Activated CD4-positive, CD25-positive, alpha-beta regulatory T cell (primary cell): Measurements from ENCODE around the gene DRG2.

ENCODE experiments used
- DNase-seq, 4 experiments: peaks; one replicate each; lab custom pipeline; 2025; lab: John Stamatoyannopoulos, UW

The DRG2 gene

GRCh38 chr17:18074566-18075272, 13.0 kb upstream of the DRG2 start:
- DNase-seq, result no peak

DNA sequence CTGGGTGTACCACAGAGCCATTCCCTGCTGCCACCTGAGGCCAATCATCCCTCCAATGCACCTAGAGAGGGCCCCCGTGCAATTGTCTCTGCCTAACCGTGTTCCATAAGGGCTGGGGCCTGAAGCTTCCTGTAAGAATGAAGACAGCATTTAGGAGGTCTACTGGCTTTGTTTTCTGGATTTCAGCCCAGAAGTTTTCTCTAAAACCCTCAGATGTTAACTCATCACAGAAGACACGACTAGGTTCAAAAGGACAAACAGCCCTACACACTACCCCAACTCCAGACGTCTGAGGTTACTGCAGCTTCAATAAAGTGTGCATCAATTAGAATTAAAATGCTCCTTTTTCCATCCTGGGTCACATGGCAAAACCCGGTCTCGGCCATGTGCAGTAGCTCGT, 10.8 kb upstream of the DRG2 start:
- DNase-seq, result no peak

- no peak for DNase-seq
Observed at GRCh38 chr17:18079543-18079942, 8.2 kb upstream of the DRG2 start.

GRCh38 chr17:18084256-18084655, 3.5 kb upstream of the DRG2 start:
- no peak for DNase-seq

DNA sequence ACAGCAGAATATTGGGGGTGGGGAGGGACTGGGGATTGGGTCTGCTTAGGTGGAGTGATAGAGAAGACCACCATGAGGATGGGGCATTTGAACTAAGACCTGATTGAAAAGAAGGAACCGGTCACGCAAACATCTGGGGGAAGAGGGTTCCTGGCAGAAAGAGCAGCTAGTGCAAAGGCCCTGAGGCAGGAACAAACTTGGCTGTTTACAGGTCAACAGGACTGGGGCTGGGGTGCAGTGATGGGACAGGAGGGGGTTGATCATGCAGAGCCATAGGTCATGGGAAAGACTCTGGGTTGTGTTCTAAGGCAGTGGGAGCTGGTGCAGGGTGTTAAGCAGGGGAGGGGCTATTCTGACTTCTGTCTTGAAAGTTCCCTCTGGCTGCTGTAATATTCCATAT, 1.9 kb downstream of the DRG2 start:
- no peak for DNase-seq

DNA sequence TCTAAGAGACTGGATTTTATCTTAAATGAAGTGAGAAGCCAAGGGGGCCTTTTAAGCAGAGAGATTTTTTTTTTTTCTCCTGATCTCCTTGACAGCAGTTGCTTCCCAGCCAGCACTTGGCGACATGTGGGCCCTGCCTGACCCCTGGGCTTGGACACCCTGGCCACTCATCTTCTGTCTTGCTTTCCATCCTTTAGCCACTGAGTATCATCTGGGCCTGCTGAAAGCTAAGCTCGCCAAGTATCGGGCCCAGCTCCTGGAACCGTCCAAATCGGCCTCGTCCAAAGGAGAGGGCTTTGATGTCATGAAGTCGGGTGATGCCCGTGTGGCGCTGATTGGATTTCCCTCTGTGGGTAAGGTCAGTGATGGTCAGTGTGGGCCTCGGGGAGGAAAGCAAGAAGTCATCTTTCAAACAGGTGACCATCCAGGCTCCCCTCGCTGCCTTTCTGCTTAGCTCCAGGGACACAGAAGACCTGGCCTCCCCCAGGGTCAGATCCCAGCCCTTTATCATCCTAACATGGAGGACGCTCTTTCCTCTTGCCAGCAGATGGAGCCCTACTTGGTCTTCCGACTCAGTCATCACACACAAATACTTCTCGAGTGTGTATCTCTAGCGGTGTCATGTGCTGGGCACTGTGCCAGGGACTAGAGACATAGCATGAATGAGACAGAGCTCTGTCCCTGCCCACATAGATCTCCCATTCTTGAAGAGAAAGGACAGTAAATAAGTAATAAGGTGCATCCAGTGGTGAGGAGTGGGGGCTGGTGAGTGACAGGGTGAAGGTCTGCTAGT, 6.1 kb downstream of the DRG2 start:
- DNase-seq, result no peak

DNA sequence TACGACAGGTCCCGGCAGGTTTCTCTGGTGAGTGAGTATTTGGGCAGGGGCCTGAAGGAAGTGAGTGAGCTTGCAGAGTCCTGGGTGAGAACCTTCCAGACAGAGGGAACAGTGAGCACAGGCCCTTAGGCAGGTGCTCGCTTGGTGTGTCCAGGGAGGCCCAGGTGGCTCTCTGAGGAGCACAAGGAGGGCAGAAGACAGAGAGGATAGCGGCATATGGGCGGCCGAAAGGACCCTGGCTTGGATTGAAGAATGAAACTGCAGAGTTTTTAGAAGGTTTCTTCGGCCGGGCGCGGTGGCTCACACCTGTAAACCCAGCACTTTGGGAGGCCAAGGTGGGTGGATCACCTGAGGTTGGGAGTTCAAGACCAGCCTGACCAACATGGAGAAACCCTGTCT, 6.7 kb downstream of the DRG2 start:
- no peak for DNase-seq

GRCh38 chr17:18099516-18099915, 11.8 kb downstream of the DRG2 start:
- DNase-seq, result no peak

DNA sequence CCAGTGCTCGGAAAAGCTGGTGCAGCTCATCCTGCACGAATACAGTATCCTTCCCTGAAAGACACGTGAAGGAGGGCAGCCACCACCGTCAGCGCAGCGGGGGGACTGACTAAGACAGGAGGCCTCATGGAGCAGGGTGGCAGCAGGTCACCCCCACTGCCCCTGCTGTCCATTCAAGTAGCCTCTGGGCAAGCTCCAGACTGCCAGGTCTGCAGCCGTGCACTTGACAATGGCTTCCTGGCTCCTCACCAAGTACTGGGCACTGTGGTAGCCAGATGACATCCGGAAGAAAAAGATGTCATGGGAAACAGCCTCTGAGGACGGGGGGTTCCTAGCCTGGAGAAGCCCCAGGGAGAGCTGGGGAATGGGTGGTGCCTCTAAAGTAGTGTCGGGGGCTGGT, 12.9 kb downstream of the DRG2 start:
- no peak for DNase-seq

DNA sequence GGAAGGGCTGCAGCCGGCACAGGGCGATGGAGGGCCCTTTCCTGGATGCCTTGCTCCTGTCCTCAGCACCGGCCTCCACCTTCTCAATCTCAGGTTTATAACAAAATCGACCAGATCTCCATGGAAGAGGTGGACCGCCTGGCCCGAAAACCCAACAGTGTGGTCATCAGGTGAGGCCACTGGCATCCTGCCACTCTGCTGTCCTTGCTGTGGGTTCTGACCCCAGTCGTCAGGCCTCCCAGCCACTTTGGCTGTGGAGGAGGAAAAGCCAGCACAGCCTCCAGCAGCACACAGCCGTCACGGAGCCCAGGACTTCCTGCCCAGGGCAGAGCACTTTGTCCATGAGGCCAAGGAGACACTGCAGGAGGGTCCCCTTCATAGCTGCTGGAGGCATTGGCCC, 14.1 kb downstream of the DRG2 start:
- DNase-seq, result no peak

GRCh38 chr17:18102640-18103039, 14.9 kb downstream of the DRG2 start:
- no peak for DNase-seq

DNA sequence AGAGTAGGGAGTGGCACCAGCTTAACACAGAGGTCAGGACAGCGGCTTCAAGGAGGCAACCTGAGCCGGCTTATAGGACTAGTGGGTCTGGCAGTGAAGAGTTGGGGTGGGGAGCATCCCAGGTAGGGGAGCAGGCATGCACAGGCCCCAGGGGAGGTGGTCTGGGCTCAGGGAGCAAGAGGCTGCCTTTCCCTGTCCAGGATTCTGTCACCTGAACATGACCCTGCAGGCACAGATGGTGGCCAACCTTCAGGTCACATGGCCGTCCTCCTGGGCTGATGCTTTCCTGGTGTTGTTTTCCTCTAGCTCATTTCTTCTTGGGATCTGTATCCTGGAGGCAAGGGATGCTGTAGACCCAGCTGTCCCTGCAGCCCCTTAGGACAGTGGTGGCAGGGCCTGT, 17.3 kb downstream of the DRG2 start:
- DNase-seq, result no peak

- DNase-seq, result no peak
Observed at GRCh38 chr17:18105595-18105994, 17.8 kb downstream of the DRG2 start.

- DNase-seq, result no peak
Observed at GRCh38 chr17:18106211-18106610, 18.5 kb downstream of the DRG2 start.

DNA sequence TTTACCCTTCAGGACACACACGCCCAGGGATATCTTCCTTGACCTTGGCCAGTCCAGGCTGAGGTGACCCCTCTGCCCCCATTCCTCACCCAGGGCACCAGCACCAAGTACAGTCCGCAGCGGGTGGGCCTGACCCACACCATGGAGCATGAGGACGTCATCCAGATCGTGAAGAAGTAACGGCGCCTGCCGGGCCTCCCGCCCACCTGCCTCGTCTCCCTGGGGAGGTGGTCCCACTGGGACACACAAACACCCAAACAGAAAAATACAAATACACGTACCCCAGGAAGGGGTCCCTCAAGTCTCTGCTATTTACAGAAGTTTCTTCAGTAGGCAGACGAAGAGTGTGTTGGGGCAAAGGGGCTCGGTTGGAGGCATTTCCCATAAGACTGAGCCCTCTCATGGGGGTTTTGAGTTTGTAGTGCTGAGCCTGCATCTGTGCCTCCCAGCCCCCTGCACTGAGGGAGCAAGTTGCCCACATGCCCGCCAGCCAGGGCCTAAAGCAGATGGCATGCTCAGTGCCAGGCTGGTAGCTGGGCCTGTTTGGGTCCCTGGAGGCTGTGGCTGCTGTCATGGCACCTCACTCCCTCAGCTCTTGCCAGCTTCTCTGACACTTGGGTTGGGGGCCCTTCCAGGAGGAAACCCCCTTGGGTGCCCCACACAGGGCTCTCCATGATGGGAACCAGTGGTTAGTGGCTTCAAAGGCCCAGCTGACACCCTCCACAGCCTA, 19.5 kb downstream of the DRG2 start:
- DNase-seq, result no peak

GRCh38 chr17:18107971-18108370, 20.2 kb downstream of the DRG2 start:
- no peak for DNase-seq

DNA sequence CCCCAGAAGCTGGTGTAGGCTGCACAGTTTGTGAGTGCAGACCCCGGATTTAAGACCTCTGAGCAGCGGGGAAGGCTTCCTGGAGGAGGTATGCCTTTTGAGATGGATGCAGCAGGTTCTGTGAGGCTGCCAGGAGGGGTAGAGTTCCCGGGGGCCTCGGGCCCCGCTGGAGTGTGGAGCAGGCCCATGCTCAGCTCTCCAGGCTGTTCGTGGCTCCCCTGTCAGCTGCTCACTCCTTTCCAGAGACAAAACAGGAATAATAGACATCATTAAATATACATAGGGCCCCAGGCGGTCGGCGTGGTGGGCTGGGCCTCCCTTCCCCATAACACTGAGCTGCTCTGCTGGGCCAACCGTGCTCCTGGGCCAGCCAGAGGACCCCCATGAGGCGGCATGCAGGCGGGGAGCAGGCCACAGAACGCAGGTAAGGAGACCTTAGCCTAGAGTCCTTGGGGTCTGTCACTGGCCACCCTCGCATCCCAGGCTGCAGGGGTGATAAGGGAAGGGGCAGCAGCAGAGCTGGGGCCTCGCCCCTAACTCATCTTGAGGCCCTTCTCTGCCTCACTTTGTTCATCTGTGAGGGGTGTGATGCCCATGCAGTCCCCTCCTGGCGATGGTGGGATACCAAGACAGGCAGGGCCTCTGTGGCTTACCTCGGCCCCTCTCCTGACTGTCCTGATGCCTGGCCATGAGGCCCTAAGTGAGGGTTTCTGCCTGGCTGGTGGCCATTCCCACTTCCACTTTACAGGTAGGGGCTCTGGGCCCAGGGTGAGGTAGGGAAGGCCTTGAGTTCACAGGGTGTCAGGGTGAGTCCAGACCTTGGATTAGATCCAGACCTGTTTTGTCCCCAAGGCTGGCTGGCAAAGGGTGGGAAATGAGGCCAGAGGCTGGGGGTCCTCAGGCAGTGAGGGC, 20.9 kb downstream of the DRG2 start, which contains the start of gene MYO15A:
TSS of gene MYO15A (plus strand) at position 356 of the 912 bp plus-strand sequence. CDS start 10,045 bp downstream, outside the sequence.
- no peak for DNase-seq

DNA sequence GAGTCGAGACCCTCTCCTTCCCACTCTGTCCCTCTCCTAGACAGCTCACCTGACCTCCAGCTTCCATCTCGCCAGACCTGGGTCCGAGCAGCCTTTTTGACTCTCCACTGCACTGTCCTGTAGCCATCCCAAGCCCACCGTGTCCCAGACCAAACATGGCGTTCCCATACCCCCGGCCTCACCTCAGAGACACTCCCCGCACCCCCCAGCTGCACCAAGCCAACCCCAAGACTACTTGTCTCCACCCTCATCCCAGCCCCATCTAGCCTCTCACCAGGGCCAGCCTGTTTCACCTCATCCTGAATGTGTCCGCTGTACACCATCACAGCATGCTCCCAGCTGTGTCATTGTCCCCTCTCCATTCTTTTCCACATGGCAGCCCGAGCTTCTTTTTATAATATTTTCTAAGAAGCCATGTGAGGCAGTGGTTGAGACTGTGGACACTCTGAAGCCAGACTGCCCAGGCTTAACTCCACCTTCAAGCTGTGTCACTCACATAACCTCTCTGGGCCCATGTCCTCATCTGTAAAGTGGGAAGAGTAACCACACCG, 22.3 kb downstream of the DRG2 start:
- DNase-seq, result no peak

DNA sequence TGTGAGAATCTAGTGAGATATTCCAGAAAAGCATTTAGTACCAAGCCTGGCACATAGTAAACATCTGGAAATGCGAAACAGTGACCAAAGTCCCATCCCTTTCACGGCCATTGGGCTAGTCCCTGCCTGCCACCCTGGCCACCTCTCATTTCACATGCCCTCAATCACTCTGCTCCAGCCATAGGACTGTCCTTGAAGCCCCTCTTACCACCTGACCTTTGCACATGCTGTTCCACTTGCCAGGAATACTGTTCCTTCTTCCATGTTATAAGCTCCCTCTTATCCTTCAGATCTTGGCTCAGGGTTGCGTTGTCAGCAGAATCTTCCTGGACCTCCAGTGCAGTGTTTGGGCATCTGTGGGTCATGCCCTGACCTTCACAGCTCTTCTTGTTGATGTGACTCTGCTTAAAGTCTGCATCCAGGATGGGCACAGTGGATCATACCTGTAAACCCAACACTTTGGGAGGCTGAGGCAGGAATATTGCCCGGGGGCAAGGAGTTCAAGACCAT, 22.9 kb downstream of the DRG2 start:
- DNase-seq, result no peak

DNA sequence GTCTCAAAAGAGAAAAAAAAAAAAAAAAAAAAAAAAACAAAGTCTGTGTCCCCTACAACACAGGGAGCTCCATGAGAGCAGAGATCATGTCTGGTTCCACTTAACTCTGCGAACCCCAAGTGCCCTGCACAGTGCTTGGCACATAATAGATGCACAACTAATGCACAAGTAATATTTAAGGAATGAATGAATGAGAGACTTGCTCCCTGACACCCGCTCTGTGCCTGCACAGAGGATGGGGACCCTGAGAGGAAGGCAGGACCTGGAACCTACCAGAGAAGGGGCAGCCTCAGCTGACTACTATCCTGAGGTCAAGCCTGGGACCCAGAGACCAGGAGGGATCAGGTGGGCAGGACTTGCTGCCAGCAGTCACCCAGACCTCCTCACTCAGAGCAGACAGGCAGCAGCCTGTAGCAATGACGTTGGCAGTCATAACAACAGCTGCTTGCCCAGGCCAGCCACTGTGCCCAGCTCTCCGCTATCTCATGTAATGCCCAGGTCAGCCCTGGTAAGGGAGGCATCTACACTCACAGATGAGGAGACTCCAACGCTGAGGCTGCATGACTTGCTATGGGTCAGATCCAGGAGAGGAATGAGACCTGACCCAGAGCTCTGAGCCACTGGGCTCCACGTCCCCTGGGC, 23.7 kb downstream of the DRG2 start:
- no peak for DNase-seq

DNA sequence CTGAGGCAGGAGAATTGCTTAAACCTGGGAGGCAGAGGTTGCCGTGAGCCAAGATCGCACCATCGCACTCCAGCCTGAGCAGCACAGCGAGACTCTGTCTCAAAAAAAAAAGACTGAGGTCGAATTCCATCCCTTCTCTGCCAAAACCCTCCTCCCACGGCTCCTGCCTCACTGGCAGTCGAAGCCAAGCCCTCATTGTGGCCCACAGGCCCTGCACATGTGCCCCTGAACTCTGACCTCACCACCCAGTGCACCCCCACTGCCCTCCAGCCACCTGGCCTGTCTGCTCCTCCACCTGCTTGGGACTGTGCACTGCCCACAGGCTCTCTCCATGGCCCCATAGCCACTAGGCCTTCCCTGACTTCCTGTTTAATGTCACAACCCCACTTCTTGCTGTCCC, 27.8 kb downstream of the DRG2 start:
- DNase-seq, result no peak
